DOHH2 (cell line): ENCODE data around the gene UVRAG.

Experiments used
- H3F3A ChIP-seq: fragments of 200-600 bp; sonication (generic), shearing (Covaris generic); 2 replicates; pipeline ENCODE4 v1.6.0; 2016; ENCODE audit warnings: antibody characterized with exemption, mild to moderate bottlenecking; ENCODE audit not compliant: control insufficient read depth, insufficient read depth
- H3K27ac ChIP-seq: fragments of 200-600 bp; sonication (generic); 2 replicates; pipeline ENCODE4 v1.5.1; 2014; ENCODE audit warnings: low read depth, mild to moderate bottlenecking, low read length, moderate library complexity
- H3K27me3 ChIP-seq: fragments of 200-600 bp; sonication (generic); 2 replicates; pipeline ENCODE4 v1.6.1; 2014; ENCODE audit warnings: mild to moderate bottlenecking, low read length, mixed read lengths; ENCODE audit not compliant: control insufficient read depth
- H3K36me3 ChIP-seq: fragments of 200-600 bp; sonication (generic); 2 replicates; pipeline ENCODE4 v1.6.1; 2014; ENCODE audit warnings: mild to moderate bottlenecking, low read length, moderate library complexity, mixed read lengths; ENCODE audit not compliant: control insufficient read depth
- H3K4me1 ChIP-seq: fragments of 200-600 bp; sonication (generic); 2 replicates; pipeline ENCODE4 v1.6.1; 2014; ENCODE audit warnings: mild to moderate bottlenecking, low read length, mixed read lengths; ENCODE audit not compliant: control insufficient read depth
- H3K4me2 ChIP-seq: fragments of 200-600 bp; sonication (generic); 2 replicates; pipeline ENCODE4 v1.6.0; 2014; ENCODE audit warnings: mild to moderate bottlenecking, low read length, moderate library complexity
- H3K4me3 ChIP-seq: fragments of 200-600 bp; sonication (generic); 2 replicates; pipeline ENCODE4 v1.5.1; 2014; ENCODE audit warnings: mild to moderate bottlenecking, low read length, mixed read lengths
- H3K79me2 ChIP-seq: fragments of 200-600 bp; sonication (generic); 2 replicates; pipeline ENCODE4 v1.6.1; 2014; ENCODE audit warnings: mild to moderate bottlenecking, low read length, mixed read lengths; ENCODE audit not compliant: control insufficient read depth
- H3K9me2 ChIP-seq: fragments of 200-600 bp; sonication (generic); replicated peaks from 2 replicates; pipeline ENCODE4 v1.6.1; 2014; ENCODE audit warnings: mild to moderate bottlenecking, low read length, mixed read lengths; ENCODE audit not compliant: control insufficient read depth
- H3K9me3 ChIP-seq: fragments of 200-600 bp; sonication (generic); 2 replicates; pipeline ENCODE4 v1.6.1; 2014; ENCODE audit warnings: antibody characterized with exemption, low read length, mixed read lengths; ENCODE audit not compliant: control insufficient read depth, insufficient read depth
- H4K20me1 ChIP-seq: fragments of 200-600 bp; sonication (generic); 2 replicates; pipeline ENCODE4 v1.6.0; 2014; ENCODE audit warnings: low read depth, mild to moderate bottlenecking, antibody characterized with exemption, low read length, moderate library complexity; ENCODE audit not compliant: control insufficient read depth, insufficient read depth
- CTCF ChIP-seq: fragments of 200-600 bp; sonication (generic); IDR thresholded peaks from one replicate; pipeline ENCODE4 v1.5.1; 2014; ENCODE audit warnings: antibody characterized with exemption, mild to moderate bottlenecking, low read depth, low read length; ENCODE audit not compliant: poor library complexity, severe bottlenecking
- EZH2phosphoT487 ChIP-seq: fragments of 200-600 bp; sonication (generic); IDR thresholded peaks from 2 replicates; pipeline ENCODE4 v1.6.1; 2017; ENCODE audit warnings: borderline replicate concordance, mild to moderate bottlenecking, antibody characterized with exemption, low read length, moderate library complexity, mixed read lengths

UVRAG gene

DNA sequence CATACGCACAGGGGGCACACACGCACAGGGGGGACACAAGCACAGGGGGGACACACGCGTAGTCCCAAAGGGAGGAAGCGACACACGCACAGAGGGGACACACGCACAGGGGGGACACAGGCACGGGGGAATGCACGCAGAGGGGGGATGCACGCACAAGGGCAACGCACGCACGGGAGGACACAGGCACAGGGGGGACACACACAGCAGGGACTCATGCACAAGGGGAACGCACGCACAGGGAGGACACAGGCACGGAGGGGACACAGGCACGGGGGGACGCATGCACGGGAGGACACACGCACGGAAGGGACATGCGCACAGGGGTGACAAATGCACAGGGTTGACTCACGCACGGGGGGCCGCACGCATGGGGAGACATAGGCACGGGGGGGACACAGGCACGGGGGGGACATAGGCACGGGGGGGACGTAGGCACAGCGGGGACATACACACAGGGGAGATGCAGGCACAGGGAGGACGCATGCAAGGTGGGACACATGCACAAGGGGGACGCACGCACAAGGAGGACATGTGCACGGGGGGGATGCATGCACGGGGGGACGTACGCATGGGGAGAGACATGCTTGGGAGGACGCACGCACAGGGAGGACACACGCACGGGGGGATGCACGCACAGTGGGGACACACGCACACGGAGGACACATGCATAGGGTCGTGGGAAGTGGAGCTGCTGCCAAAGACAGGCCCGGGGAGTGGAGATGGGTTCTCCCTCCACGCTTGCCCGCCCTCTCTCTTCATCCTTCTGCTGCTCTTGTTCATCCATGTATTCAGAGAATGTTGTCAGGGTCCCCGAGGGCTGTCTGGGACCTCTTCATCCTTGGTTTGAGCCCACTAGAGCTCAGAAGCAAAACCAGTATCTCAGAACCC, 350.1 kb downstream of the UVRAG start:
- H3K27me3 ChIP-seq: peaks cover 24% of the 10 kb centered on the region
- no peaks in the 10 kb centered on the region for H3K9me3 ChIP-seq
- no peaks in the 10 kb centered on the region for H3K9me2 ChIP-seq

DNA sequence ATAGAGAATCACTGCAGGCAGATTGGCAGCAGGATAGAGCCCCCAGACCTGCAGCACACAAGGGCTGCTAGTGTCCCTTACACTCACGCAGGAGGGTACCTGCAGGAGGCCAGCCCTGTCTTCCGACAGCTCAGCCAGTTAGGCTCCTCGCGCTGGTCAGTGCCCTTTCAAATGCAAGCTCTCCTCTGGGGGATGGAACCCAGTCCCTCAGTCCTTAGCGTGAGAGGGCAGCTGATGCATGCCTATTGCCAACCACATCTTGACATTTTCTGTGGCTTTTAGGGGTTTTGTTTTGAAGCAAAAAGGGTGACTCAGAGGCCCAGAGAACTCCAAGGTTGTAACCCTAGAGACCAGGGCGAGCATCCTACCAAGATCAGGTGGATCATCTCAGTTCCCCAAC, 351.3 kb downstream of the UVRAG start:
- Histone ChIP-seq H3K9me2 (no peaks in the 10 kb centered on the region), H3K27ac (no peak overlapping the region), H3K4me3 (no peak overlapping the region), H3F3A (no peaks in the 10 kb centered on the region), H3K79me2 (no peaks in the 10 kb centered on the region), H3K4me2 (no peak overlapping the region), H3K36me3 (no peaks in the 10 kb centered on the region), H3K4me1 (no peaks in the 10 kb centered on the region), H3K9me3 (no peaks in the 10 kb centered on the region), H3K27me3 (peaks cover 24% of the 10 kb centered on the region), H4K20me1 (no peaks in the 10 kb centered on the region)
- TF ChIP-seq EZH2phosphoT487 (no peak), CTCF (no peak)

More for the DNA sequence above, 350.1 kb downstream of the UVRAG start:
- Histone ChIP-seq H3K4me3 (no peak overlapping the region), H3K79me2 (no peaks in the 10 kb centered on the region), H3K27ac (no peak overlapping the region), H4K20me1 (no peaks in the 10 kb centered on the region), H3K4me1 (no peaks in the 10 kb centered on the region), H3F3A (no peaks in the 10 kb centered on the region), H3K36me3 (no peaks in the 10 kb centered on the region), H3K4me2 (no peak overlapping the region)
- no peak for TF ChIP-seq CTCF
- no peak for TF ChIP-seq EZH2phosphoT487

DNA sequence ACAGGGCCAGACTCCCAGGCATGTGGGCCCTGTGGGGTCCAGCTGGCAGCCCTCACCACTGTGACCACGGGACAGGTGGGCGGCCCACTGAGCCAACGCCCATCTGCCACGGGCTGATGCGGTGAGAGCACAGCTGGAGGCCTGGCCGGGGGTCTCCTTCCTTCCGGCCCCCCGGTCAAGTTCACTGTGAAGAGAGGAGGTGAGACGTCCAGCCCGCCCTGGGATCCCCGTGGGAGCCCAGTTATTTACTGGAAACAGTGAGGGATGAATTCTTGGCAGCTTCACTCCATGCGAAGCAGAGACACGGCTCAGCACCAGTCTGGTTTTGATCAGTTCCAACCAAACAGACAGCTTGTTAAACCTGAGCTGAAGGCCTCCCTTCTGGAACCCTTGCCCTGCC, 352.6 kb downstream of the UVRAG start:
- no peaks in the 10 kb centered on the region for H3F3A ChIP-seq
- no peak overlapping the region for H3K4me3 ChIP-seq
- no peaks in the 10 kb centered on the region for H3K36me3 ChIP-seq
- TF ChIP-seq CTCF (no peak), EZH2phosphoT487 (no peak)
- no peaks in the 10 kb centered on the region for H3K4me1 ChIP-seq
- H3K4me2 ChIP-seq: no peak overlapping the region
- no peaks in the 10 kb centered on the region for H3K9me2 ChIP-seq
- H3K27ac ChIP-seq: no peak overlapping the region
- no peaks in the 10 kb centered on the region for H4K20me1 ChIP-seq
- H3K9me3 ChIP-seq: no peaks in the 10 kb centered on the region
- H3K79me2 ChIP-seq: no peaks in the 10 kb centered on the region
- H3K27me3 ChIP-seq: peaks cover 24% of the 10 kb centered on the region
